Kidney epithelial cell (primary cell): ENCODE results near the gene ASB16. TPM values are rescaled to one million over a fixed set of nuclear protein-coding genes. Genes with fewer than 3 reads are reported as not detected.

Source experiments
- DNase-seq: peaks from one replicate; pipeline ENCODE4 v3.0.0-alpha.2; 2010; ENCODE audit warnings: low read depth
- H3K27me3 ChIP-seq: 2 replicates; pipeline ENCODE4 v1.6.0; 2011; ENCODE audit warnings: low read length; ENCODE audit not compliant: control insufficient read depth, insufficient read depth
- H3K36me3 ChIP-seq: 2 replicates; pipeline ENCODE4 v1.5.1; 2011; ENCODE audit warnings: low read length; ENCODE audit not compliant: control insufficient read depth, insufficient read depth
- H3K4me3 ChIP-seq: 2 replicates; pipeline ENCODE4 v1.5.1; 2011; ENCODE audit warnings: low read depth, mild to moderate bottlenecking, control low read depth, low read length
- total RNA-seq: library from RNA; depleted of rRNA; stranded (reverse); fragments of >200 nt; gene quantifications from 2 replicates; pipeline ENCODE4 v1.2.3, GENCODE V29; 2015
- TF ChIP-seq, protein P1 (sequence below): IDR thresholded peaks from 2 replicates; pipeline ENCODE4 v1.5.1; 2011; ENCODE audit warnings: mild to moderate bottlenecking, moderate library complexity, low read length, control low read depth, inconsistent platforms; ENCODE audit not compliant: insufficient read depth, poor library complexity, severe bottlenecking

The ASB16 gene, protein sequence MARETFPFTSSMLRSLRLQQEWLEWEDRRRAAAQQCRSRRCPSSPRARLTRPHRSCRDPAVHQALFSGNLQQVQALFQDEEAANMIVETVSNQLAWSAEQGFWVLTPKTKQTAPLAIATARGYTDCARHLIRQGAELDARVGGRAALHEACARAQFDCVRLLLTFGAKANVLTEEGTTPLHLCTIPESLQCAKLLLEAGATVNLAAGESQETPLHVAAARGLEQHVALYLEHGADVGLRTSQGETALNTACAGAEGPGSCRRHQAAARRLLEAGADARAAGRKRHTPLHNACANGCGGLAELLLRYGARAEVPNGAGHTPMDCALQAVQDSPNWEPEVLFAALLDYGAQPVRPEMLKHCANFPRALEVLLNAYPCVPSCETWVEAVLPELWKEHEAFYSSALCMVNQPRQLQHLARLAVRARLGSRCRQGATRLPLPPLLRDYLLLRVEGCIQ
- total RNA-seq = not detected in 2 replicates

DNA sequence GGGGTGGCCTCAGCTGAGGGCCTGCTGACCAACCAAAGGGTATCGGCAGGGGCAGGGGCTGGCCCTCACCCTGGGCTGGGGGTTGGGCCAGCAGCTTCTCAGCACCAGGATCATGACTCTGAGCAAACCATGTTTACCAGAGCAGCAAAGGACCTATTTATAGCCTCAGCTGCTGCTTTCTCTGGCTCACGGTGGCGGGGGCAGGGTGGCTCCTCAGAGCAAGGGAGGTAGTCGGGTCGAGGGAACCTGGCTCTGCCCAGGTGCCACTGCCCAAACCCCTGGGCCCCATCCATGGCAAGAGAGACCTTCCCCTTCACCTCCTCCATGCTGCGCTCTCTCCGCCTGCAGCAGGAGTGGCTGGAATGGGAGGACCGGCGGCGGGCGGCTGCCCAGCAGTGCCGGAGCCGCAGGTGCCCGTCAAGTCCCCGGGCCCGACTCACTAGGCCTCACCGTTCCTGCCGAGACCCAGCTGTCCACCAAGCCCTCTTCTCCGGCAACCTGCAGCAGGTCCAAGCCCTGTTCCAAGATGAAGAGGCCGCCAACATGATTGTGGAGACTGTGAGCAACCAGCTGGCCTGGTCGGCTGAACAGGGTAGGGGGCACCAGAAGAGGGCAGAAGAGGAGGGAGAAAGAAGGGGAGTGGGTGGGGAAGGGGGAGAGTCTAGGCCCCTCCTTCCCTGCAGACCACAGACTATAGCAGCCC lies at the start of gene ASB16:
ASB16 (plus strand) TSS at position 206 of the 703 bp plus-strand sequence; CDS start at position 292, 86 bp downstream.
- Histone ChIP-seq H3K36me3 (no peaks in the 10 kb centered on the region), H3K27me3 (peaks cover 18% of the 10 kb centered on the region), H3K4me3 (no peak within 1 kb of the TSS)
- DNase-seq = no peak
- TF ChIP-seq, protein P1, sequence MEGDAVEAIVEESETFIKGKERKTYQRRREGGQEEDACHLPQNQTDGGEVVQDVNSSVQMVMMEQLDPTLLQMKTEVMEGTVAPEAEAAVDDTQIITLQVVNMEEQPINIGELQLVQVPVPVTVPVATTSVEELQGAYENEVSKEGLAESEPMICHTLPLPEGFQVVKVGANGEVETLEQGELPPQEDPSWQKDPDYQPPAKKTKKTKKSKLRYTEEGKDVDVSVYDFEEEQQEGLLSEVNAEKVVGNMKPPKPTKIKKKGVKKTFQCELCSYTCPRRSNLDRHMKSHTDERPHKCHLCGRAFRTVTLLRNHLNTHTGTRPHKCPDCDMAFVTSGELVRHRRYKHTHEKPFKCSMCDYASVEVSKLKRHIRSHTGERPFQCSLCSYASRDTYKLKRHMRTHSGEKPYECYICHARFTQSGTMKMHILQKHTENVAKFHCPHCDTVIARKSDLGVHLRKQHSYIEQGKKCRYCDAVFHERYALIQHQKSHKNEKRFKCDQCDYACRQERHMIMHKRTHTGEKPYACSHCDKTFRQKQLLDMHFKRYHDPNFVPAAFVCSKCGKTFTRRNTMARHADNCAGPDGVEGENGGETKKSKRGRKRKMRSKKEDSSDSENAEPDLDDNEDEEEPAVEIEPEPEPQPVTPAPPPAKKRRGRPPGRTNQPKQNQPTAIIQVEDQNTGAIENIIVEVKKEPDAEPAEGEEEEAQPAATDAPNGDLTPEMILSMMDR = no peak

DNA sequence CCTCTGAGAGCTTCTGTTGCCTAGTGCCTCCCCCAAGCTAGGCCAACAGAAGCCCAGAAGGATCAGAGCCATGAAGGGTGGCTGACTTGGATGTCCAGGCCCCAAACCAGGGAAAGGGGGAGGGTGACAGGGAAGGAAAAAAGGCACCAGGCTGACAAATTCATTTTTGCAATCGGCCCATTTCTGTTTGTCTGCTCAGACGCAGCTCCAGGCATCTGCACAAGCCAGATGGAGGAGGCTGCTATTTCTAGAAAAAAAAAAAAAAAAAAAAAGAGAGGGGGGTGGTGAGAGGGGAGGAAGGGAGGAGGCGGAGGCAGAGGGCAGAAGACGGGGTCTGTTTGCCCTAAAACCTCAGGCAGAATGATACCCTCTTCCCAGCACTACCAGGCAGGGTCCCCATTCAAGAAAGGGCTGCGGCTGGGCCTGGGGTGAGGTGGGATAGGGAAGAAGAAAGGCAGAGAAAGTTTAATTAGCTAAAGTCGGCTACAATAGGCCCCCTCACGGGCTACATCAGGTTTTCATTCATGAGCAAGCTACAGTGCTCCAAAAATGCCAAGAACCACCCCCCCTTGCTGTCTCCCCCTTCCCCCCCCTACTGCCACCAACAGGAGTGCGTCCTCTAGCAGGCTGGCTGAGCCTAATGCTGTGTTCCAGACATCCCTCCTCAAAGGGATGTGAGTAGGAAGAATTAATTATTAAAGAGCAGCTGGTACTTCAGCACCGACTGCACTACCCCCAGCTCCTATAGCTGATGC lies 49.5 kb upstream of the ASB16 start:
- no peak overlapping the region for H3K4me3 ChIP-seq
- H3K36me3 ChIP-seq = no peaks in the 10 kb centered on the region
- H3K27me3 ChIP-seq = peaks cover 10% of the 10 kb centered on the region
- no peak for DNase-seq
- TF ChIP-seq, protein P1 = no peak

DNA sequence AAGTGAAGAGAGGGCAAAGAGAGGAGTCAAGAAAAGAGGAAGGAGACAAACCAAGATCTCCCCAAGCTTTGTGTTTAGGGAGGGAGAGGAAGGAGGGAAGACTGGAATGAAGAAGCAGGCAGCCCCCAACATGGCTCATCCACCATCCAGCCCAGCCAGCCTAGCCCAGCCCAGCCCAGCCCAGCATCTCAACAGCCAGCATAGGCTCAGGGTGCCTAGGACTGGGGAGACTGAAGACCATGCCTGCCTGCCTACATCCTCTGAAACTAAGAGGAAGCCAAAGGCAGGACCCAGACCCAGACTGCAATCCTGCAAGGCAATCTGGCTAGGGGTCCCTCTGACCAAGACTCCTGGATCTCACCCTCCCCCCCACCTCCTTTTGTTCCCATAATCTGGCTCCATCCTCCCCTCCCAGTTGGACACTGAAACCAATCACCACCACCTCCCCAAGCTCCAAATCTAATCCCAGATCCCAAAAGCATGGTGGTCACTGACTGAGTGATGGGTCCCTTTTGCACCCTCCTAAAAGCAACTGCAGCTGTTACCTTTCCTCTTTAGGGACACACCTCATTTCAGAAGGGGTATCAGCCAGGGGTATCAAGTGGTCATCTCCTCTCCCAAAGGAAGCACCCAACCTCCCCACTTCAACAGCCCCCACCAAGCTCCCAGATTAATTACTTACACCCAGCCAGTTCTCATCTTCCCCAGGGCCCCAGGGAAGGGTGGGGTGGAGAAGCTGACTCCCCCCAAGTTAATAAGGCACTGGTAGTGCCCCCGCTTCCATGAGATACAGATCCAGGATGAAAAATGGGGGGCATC lies 48.3 kb upstream of the ASB16 start:
- Histone ChIP-seq H3K27me3 (peaks cover 10% of the 10 kb centered on the region), H3K4me3 (peak overlapping the region; percentile 56), H3K36me3 (no peaks in the 10 kb centered on the region)
- TF ChIP-seq, protein P1 = no peak
- DNase-seq = no peak

DNA sequence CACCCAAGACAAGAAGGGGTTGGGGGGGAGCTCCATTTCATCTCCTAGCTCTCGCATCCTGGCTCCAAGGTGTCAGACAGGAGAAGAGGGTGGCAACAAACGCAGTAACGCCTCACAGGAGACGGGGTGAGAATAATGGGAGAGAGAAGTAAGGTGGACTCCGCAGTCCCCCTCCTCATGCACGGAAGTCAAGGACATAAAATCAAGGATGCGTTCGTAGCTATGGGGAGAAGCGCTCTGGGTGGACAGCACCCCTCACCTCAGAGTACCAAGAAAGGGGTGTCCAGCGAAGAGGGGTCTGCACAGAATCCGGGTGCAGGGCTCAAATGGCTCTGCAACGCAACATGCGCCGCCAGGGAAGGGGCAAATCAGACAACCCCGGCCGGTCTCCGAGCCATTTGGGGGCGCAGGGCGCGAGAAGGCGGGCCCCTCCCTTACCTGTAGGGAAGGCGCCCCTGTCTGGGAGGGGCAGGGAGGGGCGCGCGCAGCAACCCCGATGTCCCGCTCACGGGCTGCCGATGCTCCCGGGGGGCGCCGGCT lies 47.6 kb upstream of the ASB16 start:
- no peaks in the 10 kb centered on the region for H3K36me3 ChIP-seq
- peak overlapping the region; percentile 56 for H3K4me3 ChIP-seq
- no peak for DNase-seq
- TF ChIP-seq, protein P1 = no peak
- peaks cover 10% of the 10 kb centered on the region for H3K27me3 ChIP-seq
